Measurements from ENCODE around the gene MAP7D2.

MAP7D2 gene

GRCh38 chrX:20139966-20140365 is 23.3 kb upstream of the MAP7D2 start:
- ChIA-PET POLR2A (interaction anchor here (0.6 kb wide), 1 partner anchor 85 kb away, joined by 4 read pairs; no protein-coding TSS in a partner anchor), CTCF (interaction anchor here (1.4 kb wide), 1 partner anchor 10 kb away, joined by 4 read pairs; no protein-coding TSS in a partner anchor)
- peak overlapping the region; percentile 98 for H3K4me3 ChIP-seq (ENCODE audit: low read depth, low read length)
- no peaks in the 10 kb centered on the region for H3K9me3 ChIP-seq (ENCODE audit: control insufficient read depth, insufficient read depth, low read depth, low read length)
- peaks cover 9% of the 10 kb centered on the region; the same call in 1 of the 2 replicates for H3K4me1 ChIP-seq (ENCODE audit: control insufficient read depth, insufficient read depth, low read length)
- TF ChIP-seq ZBTB11 (tag by site-specific recombination; conservative IDR thresholded peaks at IDR 0.05; ENCODE audit: low read depth) = no peak
- TF ChIP-seq ZBTB26 (tag by site-specific recombination; optimal IDR thresholded peaks at IDR 0.05) = no peak
- no peak for TF ChIP-seq ZNF26 (tag by site-specific recombination; IDR thresholded peaks at IDR 0.05)
- peaks cover 48 to 50% of the 10 kb centered on the region in 2 experiments for H3K36me3 ChIP-seq (ENCODE audit: control insufficient read depth in 2 of 2, insufficient read depth in 1 of 2, low read length in 2 of 2)
- H3K27ac ChIP-seq (ENCODE audit: extremely low read depth, low read depth, low read length) = no peak overlapping the region

- H3K36me3 ChIP-seq (ENCODE audit: control insufficient read depth in 2 of 2, insufficient read depth in 1 of 2, low read length in 2 of 2) = peaks cover 88% of the 10 kb centered on the region in 2 experiments
- no peaks in the 10 kb centered on the region for H3K9me3 ChIP-seq (ENCODE audit: control insufficient read depth, insufficient read depth, low read depth, low read length)
- H3K4me3 ChIP-seq (ENCODE audit: low read depth, low read length) = no peak overlapping the region
- peaks cover 9% of the 10 kb centered on the region; the same call in 1 of the 2 replicates for H3K4me1 ChIP-seq (ENCODE audit: control insufficient read depth, insufficient read depth, low read length)
- TF ChIP-seq ZSCAN18 (tag by site-specific recombination; IDR thresholded peaks at IDR 0.05) (no peak), ZNF211 (tag by site-specific recombination; IDR thresholded peaks at IDR 0.05; ENCODE audit: low read depth) (no peak), PRDM6 (tag by site-specific recombination; IDR thresholded peaks at IDR 0.05) (0 out of 2 replicates have a peak, but pooled peaks have one; percentile 44), ZNF837 (tag by site-specific recombination; IDR thresholded peaks at IDR 0.05) (no peak)
- ChIA-PET CTCF (interaction anchor here (0.6 kb wide), 1 partner anchor 221 kb away, joined by 7 read pairs; no protein-coding TSS in a partner anchor), POLR2A (no interaction called here)
- H3K27ac ChIP-seq (ENCODE audit: extremely low read depth, low read depth, low read length) = no peak overlapping the region
These were observed 19.2 kb upstream of the MAP7D2 start for GRCh38 chrX:20135944-20136343.

GRCh38 chrX:20132666-20133065 is 16.0 kb upstream of the MAP7D2 start:
- ChIA-PET POLR2A (interaction anchor here (1.1 kb wide), 1 partner anchor 9 kb away, joined by 5 read pairs; the partner anchor contains the start of gene EIF1AX), CTCF (interaction anchor here (0.6 to 1.0 kb wide), 2 partner anchors 69 to 228 kb away, joined by 3 read pairs; no protein-coding TSS in a partner anchor)
- no peak overlapping the region for H3K27ac ChIP-seq (ENCODE audit: extremely low read depth, low read depth, low read length)
- H3K4me3 ChIP-seq (ENCODE audit: low read depth, low read length) = no peak overlapping the region
- H3K36me3 ChIP-seq (ENCODE audit: control insufficient read depth in 2 of 2, insufficient read depth in 1 of 2, low read length in 2 of 2) = peaks cover 88 to 93% of the 10 kb centered on the region in 2 experiments
- H3K9me3 ChIP-seq (ENCODE audit: control insufficient read depth, insufficient read depth, low read depth, low read length) = no peaks in the 10 kb centered on the region
- H3K4me1 ChIP-seq (ENCODE audit: control insufficient read depth, insufficient read depth, low read length) = 0 out of 2 replicates have a peak, but pooled peaks cover 2% of the 10 kb centered on the region
- no peak for TF ChIP-seq ZNF701 (tag by site-specific recombination; IDR thresholded peaks at IDR 0.05)
- TF ChIP-seq GFI1B (tag by site-specific recombination; IDR thresholded peaks at IDR 0.05) = no peak
- TF ChIP-seq BCL6B (tag by site-specific recombination; IDR thresholded peaks at IDR 0.05) = no peak
- no peak for TF ChIP-seq EGR2 (tag by site-specific recombination; IDR thresholded peaks at IDR 0.05; ENCODE audit: low read depth)
- TF ChIP-seq YY2 (tag by site-specific recombination; IDR thresholded peaks at IDR 0.05) = no peak
- no peak for TF ChIP-seq ELK4 (IDR thresholded peaks at IDR 0.05; ENCODE audit: borderline replicate concordance, low read depth, low read length)
- TF ChIP-seq ZBTB17 (tag by site-specific recombination; IDR thresholded peaks at IDR 0.05) = no peak
